ENCODE data around the gene ZNF446. TPM values are rescaled to one million over a fixed set of nuclear protein-coding genes. Genes with fewer than 3 reads are reported as not detected.

ZNF446 gene
- polyA plus RNA-seq, 3 donors = 2.0 to 6.2 (median 2.2) TPM

- H3K27ac Mint-ChIP-seq = no peak within 1 kb of the TSS
- H3K36me3 ChIP-seq (replicated peaks in 1 of 2; ENCODE audit: control insufficient read depth in 1 of 2, insufficient read depth in 2 of 2, low read length in 2 of 2) = peaks cover 9 to 10% of the 10 kb centered on the region in 2 donors
- H3K4me1 Mint-ChIP-seq = peaks cover 16% of the 10 kb centered on the region
- peaks cover 0 to 2% (median 2%) of the 10 kb centered on the region in 3 donors for H3K27me3 Mint-ChIP-seq (ENCODE audit: low read depth in 3 of 3)
- 96% methylated on average over 25 of the region's 25 CpGs for WGBS (ENCODE audit: insufficient coverage)
- H3K9me3 ChIP-seq (replicated peaks in 1 of 2; ENCODE audit: control insufficient read depth in 1 of 2, insufficient read depth in 1 of 2, low read length in 2 of 2) = peaks cover 16 to 22% of the 10 kb centered on the region in 2 donors
- no peak within 1 kb of the TSS for H3K4me3 ChIP-seq (replicated peaks in 1 of 3; ENCODE audit: low read depth in 2 of 3, low read length in 3 of 3)
- H3K79me2 ChIP-seq (ENCODE audit: insufficient read depth, low read length) = peaks cover 19% of the 10 kb centered on the region
- no peak within 1 kb of the TSS for H2AFZ ChIP-seq (ENCODE audit: insufficient read depth, low read depth, low read length, poor library complexity, severe bottlenecking)
- no peak within 1 kb of the TSS for H3K4me2 ChIP-seq (replicated peaks; ENCODE audit: extremely low read depth, low read length, poor library complexity, severe bottlenecking)
- H3K36me3 Mint-ChIP-seq = peaks cover 12 to 24% of the 10 kb centered on the region in 2 donors
- no peak within 1 kb of the TSS for H3K4me3 Mint-ChIP-seq
- no peaks in the 10 kb centered on the region for H3K27me3 ChIP-seq (ENCODE audit: control insufficient read depth in 2 of 2, insufficient read depth in 2 of 2, low read length in 2 of 2)
- H3K4me1 ChIP-seq (ENCODE audit: control insufficient read depth in 1 of 2, insufficient read depth in 2 of 2, low read length in 2 of 2) = peaks cover 10 to 15% of the 10 kb centered on the region in 2 donors
- peaks cover 9 to 28% (median 20%) of the 10 kb centered on the region in 7 donors for H3K9me3 Mint-ChIP-seq
- TF ChIP-seq, protein P1, sequence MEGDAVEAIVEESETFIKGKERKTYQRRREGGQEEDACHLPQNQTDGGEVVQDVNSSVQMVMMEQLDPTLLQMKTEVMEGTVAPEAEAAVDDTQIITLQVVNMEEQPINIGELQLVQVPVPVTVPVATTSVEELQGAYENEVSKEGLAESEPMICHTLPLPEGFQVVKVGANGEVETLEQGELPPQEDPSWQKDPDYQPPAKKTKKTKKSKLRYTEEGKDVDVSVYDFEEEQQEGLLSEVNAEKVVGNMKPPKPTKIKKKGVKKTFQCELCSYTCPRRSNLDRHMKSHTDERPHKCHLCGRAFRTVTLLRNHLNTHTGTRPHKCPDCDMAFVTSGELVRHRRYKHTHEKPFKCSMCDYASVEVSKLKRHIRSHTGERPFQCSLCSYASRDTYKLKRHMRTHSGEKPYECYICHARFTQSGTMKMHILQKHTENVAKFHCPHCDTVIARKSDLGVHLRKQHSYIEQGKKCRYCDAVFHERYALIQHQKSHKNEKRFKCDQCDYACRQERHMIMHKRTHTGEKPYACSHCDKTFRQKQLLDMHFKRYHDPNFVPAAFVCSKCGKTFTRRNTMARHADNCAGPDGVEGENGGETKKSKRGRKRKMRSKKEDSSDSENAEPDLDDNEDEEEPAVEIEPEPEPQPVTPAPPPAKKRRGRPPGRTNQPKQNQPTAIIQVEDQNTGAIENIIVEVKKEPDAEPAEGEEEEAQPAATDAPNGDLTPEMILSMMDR (IDR thresholded peaks at IDR 0.05) = no peak
- H4K20me1 ChIP-seq (ENCODE audit: insufficient read depth, low read length) = peaks cover 20% of the 10 kb centered on the region
- H3K27ac ChIP-seq (ENCODE audit: low read depth in 1 of 2, low read length in 2 of 2) = no peak within 1 kb of the TSS
- DNase-seq = no peak
- intact Hi-C loops (cut with micrococcal nuclease) = no loop called here
- no peak within 1 kb of the TSS for H3K9ac ChIP-seq (ENCODE audit: insufficient read depth, low read length, poor library complexity, severe bottlenecking)
Observed at GRCh38 chr19:58511353-58512208, 35.4 kb downstream of the ZNF446 start, which contains the start of gene SLC27A5. Gene SLC27A5 (minus strand): TSS chr19:58511992. CDS start chr19:58511955, 37 bp downstream.

- H3K4me1 Mint-ChIP-seq = peaks cover 22% of the 10 kb centered on the region
- DNase-seq = no peak
- peak overlapping the region; percentile 4 for H3K9ac ChIP-seq (ENCODE audit: insufficient read depth, low read length, poor library complexity, severe bottlenecking)
- H3K27me3 Mint-ChIP-seq (ENCODE audit: low read depth in 3 of 3) = peaks cover 0 to 2% (median 2%) of the 10 kb centered on the region in 3 donors
- H3K4me3 Mint-ChIP-seq = no peak overlapping the region
- H3K27me3 ChIP-seq (ENCODE audit: control insufficient read depth in 2 of 2, insufficient read depth in 2 of 2, low read length in 2 of 2) = no peaks in the 10 kb centered on the region
- intact Hi-C loops (cut with micrococcal nuclease) = no loop called here
- peaks cover 15 to 20% of the 10 kb centered on the region in 2 donors for H3K4me1 ChIP-seq (ENCODE audit: control insufficient read depth in 1 of 2, insufficient read depth in 2 of 2, low read length in 2 of 2)
- H3K4me3 ChIP-seq (replicated peaks in 1 of 3; ENCODE audit: low read depth in 2 of 3, low read length in 3 of 3) = no peak overlapping the region
- H4K20me1 ChIP-seq (ENCODE audit: insufficient read depth, low read length) = peaks cover 35% of the 10 kb centered on the region
- peaks cover 34% of the 10 kb centered on the region for H3K79me2 ChIP-seq (ENCODE audit: insufficient read depth, low read length)
- H3K4me2 ChIP-seq (replicated peaks; ENCODE audit: extremely low read depth, low read length, poor library complexity, severe bottlenecking) = peak overlapping the region; percentile 60
- H3K9me3 ChIP-seq (replicated peaks in 1 of 2; ENCODE audit: control insufficient read depth in 1 of 2, insufficient read depth in 1 of 2, low read length in 2 of 2) = peaks cover 4 to 5% of the 10 kb centered on the region in 2 donors
- 100% methylated on average over 6 of the region's 10 CpGs for WGBS (ENCODE audit: insufficient coverage)
- peaks cover 19 to 30% of the 10 kb centered on the region in 2 donors for H3K36me3 Mint-ChIP-seq
- no peak overlapping the region for H2AFZ ChIP-seq (ENCODE audit: insufficient read depth, low read depth, low read length, poor library complexity, severe bottlenecking)
- H3K9me3 Mint-ChIP-seq = peaks cover 0 to 13% (median 5%) of the 10 kb centered on the region in 7 donors
- TF ChIP-seq, protein P1 (IDR thresholded peaks at IDR 0.05) = no peak
- H3K36me3 ChIP-seq (replicated peaks in 1 of 2; ENCODE audit: control insufficient read depth in 1 of 2, insufficient read depth in 2 of 2, low read length in 2 of 2) = peaks cover 17 to 20% of the 10 kb centered on the region in 2 donors
- no peak overlapping the region for H3K27ac Mint-ChIP-seq
- peak overlapping the region in 1 of 2 donors; percentile 32 for H3K27ac ChIP-seq (ENCODE audit: low read depth in 1 of 2, low read length in 2 of 2)
Observed at GRCh38 chr19:58513213-58513693, 37.1 kb downstream of the ZNF446 start.

Data from CD14-positive monocyte (primary cell).